ENCODE data around the gene FRMPD4.
"Not testable (repeated sequence)": the region's sequence is repeated elsewhere in the genome, so short reads cannot be mapped to it uniquely, and the experiment has no call there.

The FRMPD4 gene

GRCh38 chrX:12138361-12139313, at the start of gene FRMPD4:
FRMPD4 (plus strand) TSS chrX:12138473; CDS start chrX:12138972, 499 bp downstream.
- peak in 23 of 56 donors; percentile 0 to 42 (median 6) for DNase-seq

- DNase-seq, result no peak
Observed at GRCh38 chrX:12089740-12090139, 48.5 kb upstream of the FRMPD4 start.

- DNase-seq, result no peak
Observed at GRCh38 chrX:12113321-12113720, 25.0 kb upstream of the FRMPD4 start.

- no peak for DNase-seq
Observed at GRCh38 chrX:12115377-12115776, 22.9 kb upstream of the FRMPD4 start.

GRCh38 chrX:12118134-12118533, 20.1 kb upstream of the FRMPD4 start:
- no peak for DNase-seq

- DNase-seq, result no peak
Observed at GRCh38 chrX:12128017-12128416, 10.3 kb upstream of the FRMPD4 start.

GRCh38 chrX:12137951-12138360, 317 bp upstream of the FRMPD4 start:
- DNase-seq, result peak in 7 of 56 donors; percentile 1 to 24 (median 11)

- DNase-seq, result peak in 1 of 56 donors; percentile 2
Observed at GRCh38 chrX:12139934-12140611, 1.8 kb downstream of the FRMPD4 start.

- DNase-seq, result no peak
Observed at GRCh38 chrX:12141511-12141910, 3.2 kb downstream of the FRMPD4 start.

- DNase-seq, result no peak
Observed at GRCh38 chrX:12142661-12143060, 4.4 kb downstream of the FRMPD4 start.

GRCh38 chrX:12145402-12145801, 7.1 kb downstream of the FRMPD4 start:
- DNase-seq, result no peak

GRCh38 chrX:12149670-12150407, 11.6 kb downstream of the FRMPD4 start:
- DNase-seq, result no peak

- DNase-seq, result no peak
Observed at GRCh38 chrX:12153317-12153716, 15.0 kb downstream of the FRMPD4 start.

GRCh38 chrX:12153741-12154140, 15.5 kb downstream of the FRMPD4 start:
- no peak for DNase-seq

- DNase-seq, result no peak
Observed at GRCh38 chrX:12159799-12160198, 21.5 kb downstream of the FRMPD4 start.

- DNase-seq, result no peak
Observed at GRCh38 chrX:12162420-12162819, 24.1 kb downstream of the FRMPD4 start.

- not testable (repeated sequence) for DNase-seq
Observed at GRCh38 chrX:12164180-12164579, 25.9 kb downstream of the FRMPD4 start.

GRCh38 chrX:12170755-12171154, 32.5 kb downstream of the FRMPD4 start:
- DNase-seq, result no peak

- DNase-seq, result no peak
Observed at GRCh38 chrX:12174358-12174757, 36.1 kb downstream of the FRMPD4 start.

- no peak for DNase-seq
Observed at GRCh38 chrX:12197030-12197429, 58.8 kb downstream of the FRMPD4 start.

- DNase-seq, result no peak
Observed at GRCh38 chrX:12206413-12206812, 68.1 kb downstream of the FRMPD4 start.
